ENCODE data around the gene KCTD2. TPM values are rescaled to one million over a fixed set of nuclear protein-coding genes. Genes with fewer than 3 reads are reported as not detected.
"Not testable (repeated sequence)": the region's sequence is repeated elsewhere in the genome, so short reads cannot be mapped to it uniquely, and the experiment has no call there.

The KCTD2 gene
- total and polyA plus RNA-seq, 2 experiments from 2014 or later: 12.7 to 19.1 TPM

DNA sequence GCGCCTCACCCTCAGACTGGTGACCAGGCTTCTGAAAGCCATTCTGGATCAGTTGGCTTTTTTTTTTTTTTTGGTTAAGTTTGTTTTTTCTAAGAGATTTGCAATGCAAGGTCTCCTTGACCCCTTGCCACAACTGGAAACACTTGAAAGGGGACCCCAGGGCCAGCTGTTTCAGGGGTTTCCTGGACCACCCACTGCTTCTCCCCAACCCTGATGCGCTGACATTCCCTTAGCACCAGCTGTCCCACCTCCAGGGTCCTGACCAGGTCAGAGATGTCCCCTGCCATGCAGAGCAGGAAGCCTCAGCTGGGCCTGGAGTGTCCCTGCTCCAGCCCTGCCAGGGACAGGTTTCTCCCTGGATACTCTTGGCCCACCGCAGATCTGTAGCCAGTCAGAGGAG lies 42.7 kb upstream of the KCTD2 start:
- H3K4me1 ChIP-seq (ENCODE audit: insufficient read depth): no peaks in the 10 kb centered on the region
- H3K4me3 ChIP-seq: no peak overlapping the region
- H3K9me2 ChIP-seq (replicated peaks; ENCODE audit: insufficient read depth): no peaks in the 10 kb centered on the region
- no peak for DNase-seq (ENCODE audit: low spot score)
- no peaks in the 10 kb centered on the region for H4K20me1 ChIP-seq (ENCODE audit: insufficient read depth, poor library complexity, severe bottlenecking)
- no peaks in the 10 kb centered on the region for H3K9me3 ChIP-seq (ENCODE audit: low read depth)
- TF ChIP-seq EZH2phosphoT487 (IDR thresholded peaks at IDR 0.05; ENCODE audit: low read depth, severe bottlenecking, unreplicated experiment) (no peak), EZH2 (IDR thresholded peaks at IDR 0.05; ENCODE audit: borderline replicate concordance) (no peak)
- TF ChIP-seq, protein P1, sequence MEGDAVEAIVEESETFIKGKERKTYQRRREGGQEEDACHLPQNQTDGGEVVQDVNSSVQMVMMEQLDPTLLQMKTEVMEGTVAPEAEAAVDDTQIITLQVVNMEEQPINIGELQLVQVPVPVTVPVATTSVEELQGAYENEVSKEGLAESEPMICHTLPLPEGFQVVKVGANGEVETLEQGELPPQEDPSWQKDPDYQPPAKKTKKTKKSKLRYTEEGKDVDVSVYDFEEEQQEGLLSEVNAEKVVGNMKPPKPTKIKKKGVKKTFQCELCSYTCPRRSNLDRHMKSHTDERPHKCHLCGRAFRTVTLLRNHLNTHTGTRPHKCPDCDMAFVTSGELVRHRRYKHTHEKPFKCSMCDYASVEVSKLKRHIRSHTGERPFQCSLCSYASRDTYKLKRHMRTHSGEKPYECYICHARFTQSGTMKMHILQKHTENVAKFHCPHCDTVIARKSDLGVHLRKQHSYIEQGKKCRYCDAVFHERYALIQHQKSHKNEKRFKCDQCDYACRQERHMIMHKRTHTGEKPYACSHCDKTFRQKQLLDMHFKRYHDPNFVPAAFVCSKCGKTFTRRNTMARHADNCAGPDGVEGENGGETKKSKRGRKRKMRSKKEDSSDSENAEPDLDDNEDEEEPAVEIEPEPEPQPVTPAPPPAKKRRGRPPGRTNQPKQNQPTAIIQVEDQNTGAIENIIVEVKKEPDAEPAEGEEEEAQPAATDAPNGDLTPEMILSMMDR (IDR thresholded peaks at IDR 0.05; ENCODE audit: poor library complexity): no peak
- no peak overlapping the region for H3K27ac ChIP-seq
- H3K79me2 ChIP-seq: no peaks in the 10 kb centered on the region
- 96% methylated on average over 3 of the region's 3 CpGs for WGBS (ENCODE audit: low lambda C conversion rate, missing lambda C conversion rate)
- H2AFZ ChIP-seq: no peak overlapping the region
- no peaks in the 10 kb centered on the region for H3K27me3 ChIP-seq
- no peaks in the 10 kb centered on the region for H3K36me3 ChIP-seq (replicated peaks; ENCODE audit: insufficient read depth, low read depth)
- H3K4me2 ChIP-seq: no peak overlapping the region

DNA sequence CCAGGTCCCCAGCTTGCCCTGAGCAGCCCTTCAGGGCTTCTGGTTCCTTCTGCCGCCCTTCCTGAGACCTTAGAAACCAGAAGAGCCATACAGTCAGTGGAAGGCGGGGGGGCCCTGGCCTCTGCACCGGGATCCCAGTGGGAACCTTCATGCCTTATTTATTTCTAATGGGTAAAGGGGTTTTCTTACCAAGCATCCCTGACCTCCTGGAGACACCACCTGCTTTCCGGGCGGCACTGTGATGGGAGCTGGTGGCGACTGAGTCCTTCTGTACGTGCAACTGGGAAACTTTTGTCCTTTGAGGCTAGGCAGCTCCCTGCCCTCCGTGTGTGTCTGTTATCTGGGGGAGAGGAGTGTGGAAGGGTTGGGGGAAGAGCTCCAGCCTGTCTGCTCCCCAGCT lies 41.7 kb upstream of the KCTD2 start:
- no peak for DNase-seq (ENCODE audit: low spot score)
- H3K4me3 ChIP-seq: no peak overlapping the region

DNA sequence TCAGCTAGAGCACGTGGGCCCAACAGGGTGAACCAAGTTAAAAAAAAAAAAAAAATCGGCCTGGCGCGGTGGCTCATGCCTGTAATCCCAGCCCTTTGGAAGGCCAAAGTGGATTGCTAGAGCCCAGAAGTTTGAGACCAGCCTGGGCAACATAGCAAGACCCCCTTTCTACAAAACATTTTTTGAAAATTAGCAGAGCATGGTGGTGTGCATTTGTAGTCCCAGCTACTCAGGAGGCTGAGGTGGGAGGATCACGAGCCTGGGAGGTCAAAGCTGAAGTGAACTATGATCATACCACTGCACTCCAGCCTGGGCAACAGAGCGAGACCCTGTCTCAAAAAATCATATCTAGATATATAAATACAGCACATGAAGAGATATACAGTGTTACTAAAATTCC lies 40.9 kb upstream of the KCTD2 start:
- H3K27ac ChIP-seq; H3K4me3 ChIP-seq; H3K36me3 ChIP-seq (replicated peaks; ENCODE audit: insufficient read depth, low read depth); DNase-seq (ENCODE audit: low spot score); H3K9me2 ChIP-seq (replicated peaks; ENCODE audit: insufficient read depth); H4K20me1 ChIP-seq (ENCODE audit: insufficient read depth, poor library complexity, severe bottlenecking); H3K4me2 ChIP-seq; H3K9me3 ChIP-seq (ENCODE audit: low read depth); H3K4me1 ChIP-seq (ENCODE audit: insufficient read depth); H2AFZ ChIP-seq; H3K27me3 ChIP-seq; H3K79me2 ChIP-seq: not testable (repeated sequence)
- 99% methylated on average over 6 of the region's 6 CpGs for WGBS (ENCODE audit: low lambda C conversion rate, missing lambda C conversion rate)

More for the DNA sequence above, 41.7 kb upstream of the KCTD2 start:
- Histone ChIP-seq H3K9me2 (replicated peaks; ENCODE audit: insufficient read depth) (no peaks in the 10 kb centered on the region), H3K27me3 (no peaks in the 10 kb centered on the region), H3K79me2 (no peaks in the 10 kb centered on the region), H3K36me3 (replicated peaks; ENCODE audit: insufficient read depth, low read depth) (no peaks in the 10 kb centered on the region), H4K20me1 (ENCODE audit: insufficient read depth, poor library complexity, severe bottlenecking) (no peaks in the 10 kb centered on the region), H3K27ac (no peak overlapping the region), H3K4me1 (ENCODE audit: insufficient read depth) (no peaks in the 10 kb centered on the region), H2AFZ (no peak overlapping the region), H3K9me3 (ENCODE audit: low read depth) (no peaks in the 10 kb centered on the region), H3K4me2 (no peak overlapping the region)
- 84% methylated on average over 8 of the region's 8 CpGs for WGBS (ENCODE audit: low lambda C conversion rate, missing lambda C conversion rate)
- TF ChIP-seq EZH2 (IDR thresholded peaks at IDR 0.05; ENCODE audit: borderline replicate concordance): no peak
- TF ChIP-seq EZH2phosphoT487 (IDR thresholded peaks at IDR 0.05; ENCODE audit: low read depth, severe bottlenecking, unreplicated experiment): no peak
- TF ChIP-seq, protein P1 (IDR thresholded peaks at IDR 0.05; ENCODE audit: poor library complexity): no peak

DNA sequence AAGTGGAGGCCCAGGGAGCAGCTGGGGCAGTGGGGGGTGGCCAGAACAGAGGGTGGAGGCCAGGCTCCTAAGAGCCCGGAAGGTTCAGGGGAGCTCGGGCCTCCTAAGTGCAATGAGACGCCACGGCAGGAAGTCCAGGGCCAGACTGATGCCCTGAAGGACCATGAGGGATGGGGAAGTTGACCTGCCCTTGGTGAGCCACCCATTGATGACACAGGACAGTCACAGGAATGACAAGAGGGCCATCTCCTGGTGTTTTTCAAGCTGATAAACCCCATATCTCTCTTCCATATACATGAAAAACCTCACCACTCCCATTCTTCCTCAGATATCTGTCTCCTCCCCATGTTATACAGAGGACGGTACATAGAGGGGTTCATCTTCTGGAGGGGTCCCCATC lies 40.4 kb upstream of the KCTD2 start:
- Histone ChIP-seq H3K27me3 (no peaks in the 10 kb centered on the region), H3K9me2 (replicated peaks; ENCODE audit: insufficient read depth) (no peaks in the 10 kb centered on the region), H3K4me3 (no peak overlapping the region), H3K9me3 (ENCODE audit: low read depth) (no peaks in the 10 kb centered on the region), H2AFZ (no peak overlapping the region), H3K79me2 (no peaks in the 10 kb centered on the region), H3K27ac (no peak overlapping the region), H3K4me2 (no peak overlapping the region), H3K36me3 (replicated peaks; ENCODE audit: insufficient read depth, low read depth) (no peaks in the 10 kb centered on the region), H3K4me1 (ENCODE audit: insufficient read depth) (peaks cover 6% of the 10 kb centered on the region), H4K20me1 (ENCODE audit: insufficient read depth, poor library complexity, severe bottlenecking) (no peaks in the 10 kb centered on the region)
- TF ChIP-seq EZH2 (IDR thresholded peaks at IDR 0.05; ENCODE audit: borderline replicate concordance) (no peak), EZH2phosphoT487 (IDR thresholded peaks at IDR 0.05; ENCODE audit: low read depth, severe bottlenecking, unreplicated experiment) (no peak)
- TF ChIP-seq, protein P1 (IDR thresholded peaks at IDR 0.05; ENCODE audit: poor library complexity): no peak
- DNase-seq (ENCODE audit: low spot score): no peak
- 97% methylated on average over 5 of the region's 5 CpGs for WGBS (ENCODE audit: low lambda C conversion rate, missing lambda C conversion rate)

Data from hepatocyte (in vitro differentiated cells).